ENCODE measurements around the gene MAN1A1.

DNA sequence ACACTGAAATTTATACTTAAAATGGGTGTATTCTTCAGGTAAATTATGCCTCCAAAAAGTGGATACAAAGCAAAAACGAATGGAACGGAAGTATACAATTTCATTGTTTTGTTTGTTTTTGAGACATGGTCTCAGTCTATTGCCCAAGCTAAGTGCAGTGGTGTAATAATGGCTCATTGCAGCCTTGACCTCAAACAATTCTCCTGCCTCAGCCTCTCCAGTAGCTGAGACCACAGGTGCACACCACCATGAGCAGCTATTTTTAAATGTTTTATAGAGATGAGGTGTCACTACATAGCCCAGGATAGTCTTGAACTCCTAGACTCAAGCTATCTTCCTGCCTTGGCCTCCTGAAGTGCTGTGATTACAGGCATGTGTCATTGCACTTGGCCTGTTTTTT is 122.2 kb downstream of the MAN1A1 start:
- TF ChIP-seq NR3C1 (IDR thresholded peaks at IDR 0.05) (no peak), EP300 (IDR thresholded peaks at IDR 0.05) (no peak), POLR2A (IDR thresholded peaks at IDR 0.05; ENCODE audit: low read length) (no peak), MYC (IDR thresholded peaks at IDR 0.05; ENCODE audit: borderline replicate concordance, low read length) (no peak), POLR2AphosphoS2 (conservative IDR thresholded peaks at IDR 0.05; ENCODE audit: low read length) (no peak), EHF (CRISPR knock-in tag; IDR thresholded peaks at IDR 0.05) (no peak), ZC3H11A (IDR thresholded peaks at IDR 0.05) (no peak)
- TF ChIP-seq, protein P1, sequence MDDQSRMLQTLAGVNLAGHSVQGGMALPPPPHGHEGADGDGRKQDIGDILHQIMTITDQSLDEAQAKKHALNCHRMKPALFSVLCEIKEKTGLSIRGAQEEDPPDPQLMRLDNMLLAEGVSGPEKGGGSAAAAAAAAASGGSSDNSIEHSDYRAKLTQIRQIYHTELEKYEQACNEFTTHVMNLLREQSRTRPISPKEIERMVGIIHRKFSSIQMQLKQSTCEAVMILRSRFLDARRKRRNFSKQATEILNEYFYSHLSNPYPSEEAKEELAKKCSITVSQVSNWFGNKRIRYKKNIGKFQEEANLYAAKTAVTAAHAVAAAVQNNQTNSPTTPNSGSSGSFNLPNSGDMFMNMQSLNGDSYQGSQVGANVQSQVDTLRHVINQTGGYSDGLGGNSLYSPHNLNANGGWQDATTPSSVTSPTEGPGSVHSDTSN (IDR thresholded peaks at IDR 0.05) = no peak
- TF ChIP-seq, protein P2, sequence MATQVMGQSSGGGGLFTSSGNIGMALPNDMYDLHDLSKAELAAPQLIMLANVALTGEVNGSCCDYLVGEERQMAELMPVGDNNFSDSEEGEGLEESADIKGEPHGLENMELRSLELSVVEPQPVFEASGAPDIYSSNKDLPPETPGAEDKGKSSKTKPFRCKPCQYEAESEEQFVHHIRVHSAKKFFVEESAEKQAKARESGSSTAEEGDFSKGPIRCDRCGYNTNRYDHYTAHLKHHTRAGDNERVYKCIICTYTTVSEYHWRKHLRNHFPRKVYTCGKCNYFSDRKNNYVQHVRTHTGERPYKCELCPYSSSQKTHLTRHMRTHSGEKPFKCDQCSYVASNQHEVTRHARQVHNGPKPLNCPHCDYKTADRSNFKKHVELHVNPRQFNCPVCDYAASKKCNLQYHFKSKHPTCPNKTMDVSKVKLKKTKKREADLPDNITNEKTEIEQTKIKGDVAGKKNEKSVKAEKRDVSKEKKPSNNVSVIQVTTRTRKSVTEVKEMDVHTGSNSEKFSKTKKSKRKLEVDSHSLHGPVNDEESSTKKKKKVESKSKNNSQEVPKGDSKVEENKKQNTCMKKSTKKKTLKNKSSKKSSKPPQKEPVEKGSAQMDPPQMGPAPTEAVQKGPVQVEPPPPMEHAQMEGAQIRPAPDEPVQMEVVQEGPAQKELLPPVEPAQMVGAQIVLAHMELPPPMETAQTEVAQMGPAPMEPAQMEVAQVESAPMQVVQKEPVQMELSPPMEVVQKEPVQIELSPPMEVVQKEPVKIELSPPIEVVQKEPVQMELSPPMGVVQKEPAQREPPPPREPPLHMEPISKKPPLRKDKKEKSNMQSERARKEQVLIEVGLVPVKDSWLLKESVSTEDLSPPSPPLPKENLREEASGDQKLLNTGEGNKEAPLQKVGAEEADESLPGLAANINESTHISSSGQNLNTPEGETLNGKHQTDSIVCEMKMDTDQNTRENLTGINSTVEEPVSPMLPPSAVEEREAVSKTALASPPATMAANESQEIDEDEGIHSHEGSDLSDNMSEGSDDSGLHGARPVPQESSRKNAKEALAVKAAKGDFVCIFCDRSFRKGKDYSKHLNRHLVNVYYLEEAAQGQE (IDR thresholded peaks at IDR 0.05) = no peak
- TF ChIP-seq, protein P3, sequence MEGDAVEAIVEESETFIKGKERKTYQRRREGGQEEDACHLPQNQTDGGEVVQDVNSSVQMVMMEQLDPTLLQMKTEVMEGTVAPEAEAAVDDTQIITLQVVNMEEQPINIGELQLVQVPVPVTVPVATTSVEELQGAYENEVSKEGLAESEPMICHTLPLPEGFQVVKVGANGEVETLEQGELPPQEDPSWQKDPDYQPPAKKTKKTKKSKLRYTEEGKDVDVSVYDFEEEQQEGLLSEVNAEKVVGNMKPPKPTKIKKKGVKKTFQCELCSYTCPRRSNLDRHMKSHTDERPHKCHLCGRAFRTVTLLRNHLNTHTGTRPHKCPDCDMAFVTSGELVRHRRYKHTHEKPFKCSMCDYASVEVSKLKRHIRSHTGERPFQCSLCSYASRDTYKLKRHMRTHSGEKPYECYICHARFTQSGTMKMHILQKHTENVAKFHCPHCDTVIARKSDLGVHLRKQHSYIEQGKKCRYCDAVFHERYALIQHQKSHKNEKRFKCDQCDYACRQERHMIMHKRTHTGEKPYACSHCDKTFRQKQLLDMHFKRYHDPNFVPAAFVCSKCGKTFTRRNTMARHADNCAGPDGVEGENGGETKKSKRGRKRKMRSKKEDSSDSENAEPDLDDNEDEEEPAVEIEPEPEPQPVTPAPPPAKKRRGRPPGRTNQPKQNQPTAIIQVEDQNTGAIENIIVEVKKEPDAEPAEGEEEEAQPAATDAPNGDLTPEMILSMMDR (IDR thresholded peaks at IDR 0.05) = no peak
